Measurements from ENCODE around the gene TULP1. TPM values are rescaled to one million over a fixed set of nuclear protein-coding genes. Genes with fewer than 3 reads are reported as not detected.

TULP1 gene
- total RNA-seq, 1 experiment from 2014 or later = not detected

DNA sequence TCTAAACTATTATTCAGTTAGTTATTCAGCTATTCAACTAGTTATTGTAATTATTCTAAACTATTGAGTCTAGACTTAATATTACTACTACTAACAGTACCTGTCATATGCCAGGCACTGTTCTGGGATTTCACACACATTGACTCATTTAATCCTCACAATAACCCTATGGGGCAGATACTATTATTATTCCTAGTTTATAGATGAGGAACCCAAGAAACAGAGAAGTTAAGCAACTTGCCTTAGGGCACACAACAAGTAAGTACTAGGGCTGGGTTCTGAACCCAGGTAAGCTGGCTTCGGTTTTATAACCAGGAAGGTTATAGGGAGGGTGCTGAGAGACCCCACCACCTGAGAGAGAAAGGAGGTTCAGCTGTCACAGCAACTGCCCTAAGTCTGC, 23.6 kb downstream of the TULP1 start:
- CTCF ChIA-PET = no interaction called here
- no TSS peak for BruUV-seq (replicated peaks)
- no peak overlapping the region for H3K9ac ChIP-seq (ENCODE audit: low read length)
- POLR2A ChIA-PET = interaction anchor here (1.6 to 8.1 kb wide), 2 partner anchors 13 to 17 kb away, joined by 3 to 48 read pairs; no protein-coding TSS in a partner anchor
- intact Hi-C loops (cut with micrococcal nuclease) = no loop called here
- H3K79me2 ChIP-seq (ENCODE audit: insufficient read depth, low read length) = peaks cover 55% of the 10 kb centered on the region
- no peaks in the 10 kb centered on the region for H3K9me3 ChIP-seq (ENCODE audit: control insufficient read depth in 1 of 2, insufficient read depth in 1 of 2, low read depth in 1 of 2, low read length in 2 of 2)
- no peak for DNase-seq (ENCODE audit: low read depth, low spot score)
- H2AFZ ChIP-seq (ENCODE audit: low read depth, low read length, poor library complexity, severe bottlenecking) = no peak overlapping the region
- no peaks in the 10 kb centered on the region for H3K36me3 ChIP-seq (ENCODE audit: control insufficient read depth in 1 of 2, insufficient read depth in 2 of 2, low read length in 2 of 2)
- no peak overlapping the region for H3K27ac ChIP-seq (ENCODE audit: low read depth, low read length)
- no peaks in the 10 kb centered on the region for H4K20me1 ChIP-seq (ENCODE audit: insufficient read depth)
- no peak for ATAC-seq
- peaks cover 70 to 88% of the 10 kb centered on the region in 2 experiments for H3K4me1 ChIP-seq (ENCODE audit: control insufficient read depth in 1 of 2, insufficient read depth in 2 of 2, low read length in 2 of 2)
- H3K4me2 ChIP-seq (ENCODE audit: low read length) = no peak overlapping the region
- RAD21 ChIA-PET (ENCODE audit: low non-redundant PET in 1 of 2, low total read pairs in 2 of 2, uncharacterized antibody in 2 of 2, unreplicated experiment in 2 of 2) = no interaction called here
- TF ChIP-seq FOSL1 (IDR thresholded peaks at IDR 0.05; ENCODE audit: low read depth) (no peak), RAD21 (IDR thresholded peaks at IDR 0.05; ENCODE audit: low read depth) (no peak), TCF7L2 (IDR thresholded peaks at IDR 0.05; ENCODE audit: borderline replicate concordance, extremely low read depth, insufficient read depth, insufficient read length) (no peak), ZFX (IDR thresholded peaks at IDR 0.05) (no peak), EZH2phosphoT487 (IDR thresholded peaks at IDR 0.05; ENCODE audit: borderline replicate concordance) (no peak), CBX3 (IDR thresholded peaks at IDR 0.05; ENCODE audit: low read depth) (no peak), POLR2A (IDR thresholded peaks at IDR 0.05; ENCODE audit: borderline replicate concordance, extremely low read depth, insufficient read depth, insufficient read length) (no peak), MAX (IDR thresholded peaks at IDR 0.05) (no peak), REST (IDR thresholded peaks at IDR 0.05; ENCODE audit: low read depth) (no peak), POLR2AphosphoS5 (IDR thresholded peaks at IDR 0.05; ENCODE audit: low read depth, low read length) (no peak), ELF1 (IDR thresholded peaks at IDR 0.05; ENCODE audit: borderline replicate concordance, low read depth) (no peak), JUND (IDR thresholded peaks at IDR 0.05) (no peak), SRF (IDR thresholded peaks at IDR 0.05; ENCODE audit: low read depth) (no peak)
- TF ChIP-seq, protein P1, sequence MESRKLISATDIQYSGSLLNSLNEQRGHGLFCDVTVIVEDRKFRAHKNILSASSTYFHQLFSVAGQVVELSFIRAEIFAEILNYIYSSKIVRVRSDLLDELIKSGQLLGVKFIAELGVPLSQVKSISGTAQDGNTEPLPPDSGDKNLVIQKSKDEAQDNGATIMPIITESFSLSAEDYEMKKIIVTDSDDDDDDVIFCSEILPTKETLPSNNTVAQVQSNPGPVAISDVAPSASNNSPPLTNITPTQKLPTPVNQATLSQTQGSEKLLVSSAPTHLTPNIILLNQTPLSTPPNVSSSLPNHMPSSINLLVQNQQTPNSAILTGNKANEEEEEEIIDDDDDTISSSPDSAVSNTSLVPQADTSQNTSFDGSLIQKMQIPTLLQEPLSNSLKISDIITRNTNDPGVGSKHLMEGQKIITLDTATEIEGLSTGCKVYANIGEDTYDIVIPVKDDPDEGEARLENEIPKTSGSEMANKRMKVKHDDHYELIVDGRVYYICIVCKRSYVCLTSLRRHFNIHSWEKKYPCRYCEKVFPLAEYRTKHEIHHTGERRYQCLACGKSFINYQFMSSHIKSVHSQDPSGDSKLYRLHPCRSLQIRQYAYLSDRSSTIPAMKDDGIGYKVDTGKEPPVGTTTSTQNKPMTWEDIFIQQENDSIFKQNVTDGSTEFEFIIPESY (IDR thresholded peaks at IDR 0.05; ENCODE audit: extremely low read depth, insufficient replicate concordance, low read length) = no peak
- TF ChIP-seq, protein P2, sequence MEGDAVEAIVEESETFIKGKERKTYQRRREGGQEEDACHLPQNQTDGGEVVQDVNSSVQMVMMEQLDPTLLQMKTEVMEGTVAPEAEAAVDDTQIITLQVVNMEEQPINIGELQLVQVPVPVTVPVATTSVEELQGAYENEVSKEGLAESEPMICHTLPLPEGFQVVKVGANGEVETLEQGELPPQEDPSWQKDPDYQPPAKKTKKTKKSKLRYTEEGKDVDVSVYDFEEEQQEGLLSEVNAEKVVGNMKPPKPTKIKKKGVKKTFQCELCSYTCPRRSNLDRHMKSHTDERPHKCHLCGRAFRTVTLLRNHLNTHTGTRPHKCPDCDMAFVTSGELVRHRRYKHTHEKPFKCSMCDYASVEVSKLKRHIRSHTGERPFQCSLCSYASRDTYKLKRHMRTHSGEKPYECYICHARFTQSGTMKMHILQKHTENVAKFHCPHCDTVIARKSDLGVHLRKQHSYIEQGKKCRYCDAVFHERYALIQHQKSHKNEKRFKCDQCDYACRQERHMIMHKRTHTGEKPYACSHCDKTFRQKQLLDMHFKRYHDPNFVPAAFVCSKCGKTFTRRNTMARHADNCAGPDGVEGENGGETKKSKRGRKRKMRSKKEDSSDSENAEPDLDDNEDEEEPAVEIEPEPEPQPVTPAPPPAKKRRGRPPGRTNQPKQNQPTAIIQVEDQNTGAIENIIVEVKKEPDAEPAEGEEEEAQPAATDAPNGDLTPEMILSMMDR (IDR thresholded peaks at IDR 0.05 in 2 of 3, conservative IDR thresholded peaks at IDR 0.05 in 1 of 3; ENCODE audit: borderline replicate concordance in 1 of 3, insufficient read depth in 1 of 3, low read depth in 2 of 3, low read length in 2 of 3) = no peak
- H3K9me2 ChIP-seq (ENCODE audit: insufficient read depth) = no peaks in the 10 kb centered on the region
- no peaks in the 10 kb centered on the region for H3K27me3 ChIP-seq (ENCODE audit: insufficient read depth, low read length)
- no peak overlapping the region for H3K4me3 ChIP-seq (replicated peaks in 1 of 2; ENCODE audit: low read depth in 1 of 2, low read length in 2 of 2)

Data from HCT116 (cell line).